Activated CD8-positive, alpha-beta memory T cell treated with anti-CD3 and anti-CD28 coated beads for 4 hours (primary cell): ENCODE data around the gene HSD17B2.

Experiments
- DNase-seq, 2 donors: peaks; one replicate each; pipeline ENCODE4 v3.0.0-alpha.2; 2020; ENCODE audit warnings: low read depth in 2 of 2

Gene HSD17B2

DNA sequence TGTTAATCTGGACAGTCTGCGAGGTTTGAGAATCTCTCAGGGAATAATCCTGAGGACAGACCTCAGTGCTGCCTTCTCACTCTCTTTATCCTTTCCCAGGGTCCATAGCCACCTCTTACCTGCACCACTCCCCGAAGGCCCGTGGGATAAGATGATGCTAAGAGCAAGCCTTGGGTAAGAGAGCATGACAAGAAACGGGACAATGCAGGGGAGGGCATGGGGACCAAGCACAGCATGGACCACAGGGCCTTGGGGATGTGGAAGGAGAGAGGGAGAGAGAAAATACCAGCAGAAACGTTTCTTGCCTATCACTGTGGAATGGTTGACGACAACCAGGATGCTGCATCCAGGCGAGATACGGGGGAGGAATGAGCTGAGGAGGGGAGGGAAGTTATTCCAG lies 15.5 kb upstream of the HSD17B2 start:
- no peak for DNase-seq

DNA sequence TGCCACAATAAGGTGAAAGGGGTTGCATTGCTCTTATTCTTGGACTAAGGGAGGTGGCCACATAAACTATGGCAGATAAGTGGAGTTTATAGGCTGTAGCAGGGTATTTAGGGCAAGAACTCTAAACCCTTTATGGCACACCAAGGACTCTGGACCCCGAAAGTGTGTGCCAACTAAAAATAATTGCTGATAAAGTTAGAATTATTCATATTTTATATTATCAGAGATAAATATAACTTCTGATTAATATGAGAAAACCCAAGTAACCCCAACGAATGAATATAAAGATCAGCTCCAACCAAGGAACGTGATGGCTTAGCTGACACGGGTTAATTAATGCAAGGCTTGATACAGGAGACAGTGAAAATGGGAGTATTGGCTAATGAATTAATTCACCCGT lies 15.0 kb upstream of the HSD17B2 start:
- DNase-seq, result no peak

DNA sequence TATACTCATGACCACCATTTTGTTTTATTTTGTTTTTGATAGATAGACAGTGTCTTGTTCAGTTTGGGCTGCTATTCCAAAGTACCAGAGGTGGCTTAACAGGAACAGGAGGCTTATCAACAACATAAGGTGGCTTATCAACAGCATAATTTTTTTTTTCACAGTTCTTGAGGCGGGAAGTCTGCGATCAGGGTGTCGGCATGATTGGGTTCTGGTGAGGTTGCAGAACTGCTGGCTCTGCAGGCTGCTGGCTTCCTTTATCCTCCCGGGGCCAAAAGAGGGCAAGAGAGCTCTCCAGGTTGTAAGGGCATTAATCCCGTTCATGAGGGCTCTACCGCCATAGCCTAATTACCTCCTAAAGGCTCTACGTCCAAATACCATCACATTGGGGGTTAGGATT lies 11.8 kb upstream of the HSD17B2 start:
- no peak for DNase-seq

DNA sequence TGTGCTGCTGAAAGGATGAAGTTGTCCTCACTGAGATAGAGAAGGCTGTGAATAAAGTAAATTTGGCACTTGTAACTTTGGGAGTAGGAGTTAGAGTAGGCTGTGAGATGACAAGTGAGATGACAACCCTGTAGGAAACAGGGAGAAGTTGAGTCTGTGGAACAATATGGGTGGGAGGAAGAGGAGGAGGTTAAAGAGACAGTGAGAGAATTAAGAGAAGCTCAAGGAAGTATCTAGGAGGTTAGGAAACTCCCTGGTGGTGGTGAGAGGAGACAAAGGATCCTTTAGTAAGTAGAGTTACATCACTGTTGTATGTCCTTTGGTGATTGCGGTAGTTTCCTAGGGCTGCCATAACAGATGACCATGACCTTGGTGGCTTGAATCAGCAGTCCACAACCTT lies 10.7 kb upstream of the HSD17B2 start:
- no peak for DNase-seq

DNA sequence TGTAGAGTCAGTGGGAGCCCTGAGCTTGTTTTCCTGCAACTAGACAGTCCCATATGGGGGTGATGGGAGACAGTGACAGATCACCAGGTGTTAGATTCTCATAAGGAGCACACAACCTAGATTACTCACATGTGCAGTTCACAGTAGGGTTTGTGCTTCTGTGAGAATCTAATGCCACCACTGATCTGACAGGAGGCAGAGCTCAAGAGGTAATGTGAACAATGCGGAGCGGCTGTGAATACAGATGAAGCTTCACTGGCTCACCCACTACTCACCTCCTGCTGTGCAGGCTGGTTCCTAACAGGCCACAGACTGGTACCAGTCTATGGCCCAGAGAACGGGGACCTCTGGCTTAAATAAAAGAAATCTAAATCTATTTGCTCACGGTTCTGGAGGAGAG lies 10.2 kb upstream of the HSD17B2 start:
- no peak for DNase-seq

DNA sequence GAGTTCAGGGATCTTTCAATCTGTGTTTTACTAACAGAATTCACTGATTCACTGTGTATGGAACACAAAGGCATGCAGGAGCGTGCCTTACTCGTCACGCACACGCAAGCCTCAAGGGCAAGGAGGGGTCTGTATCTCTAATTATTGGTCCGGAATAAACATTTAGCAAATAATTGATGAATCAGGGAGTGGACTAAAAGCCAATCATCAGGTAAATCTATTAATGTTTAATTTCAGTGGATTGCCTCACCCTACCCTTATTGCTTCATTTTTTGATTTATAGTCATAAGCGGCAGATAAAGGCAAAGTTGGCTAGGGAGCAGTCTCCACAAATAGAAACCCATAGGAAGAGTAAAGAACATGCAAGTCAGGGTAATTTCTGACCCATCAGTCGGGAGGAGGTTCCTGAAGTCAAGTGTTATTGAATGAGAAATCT lies 7.4 kb upstream of the HSD17B2 start:
- DNase-seq, result no peak

DNA sequence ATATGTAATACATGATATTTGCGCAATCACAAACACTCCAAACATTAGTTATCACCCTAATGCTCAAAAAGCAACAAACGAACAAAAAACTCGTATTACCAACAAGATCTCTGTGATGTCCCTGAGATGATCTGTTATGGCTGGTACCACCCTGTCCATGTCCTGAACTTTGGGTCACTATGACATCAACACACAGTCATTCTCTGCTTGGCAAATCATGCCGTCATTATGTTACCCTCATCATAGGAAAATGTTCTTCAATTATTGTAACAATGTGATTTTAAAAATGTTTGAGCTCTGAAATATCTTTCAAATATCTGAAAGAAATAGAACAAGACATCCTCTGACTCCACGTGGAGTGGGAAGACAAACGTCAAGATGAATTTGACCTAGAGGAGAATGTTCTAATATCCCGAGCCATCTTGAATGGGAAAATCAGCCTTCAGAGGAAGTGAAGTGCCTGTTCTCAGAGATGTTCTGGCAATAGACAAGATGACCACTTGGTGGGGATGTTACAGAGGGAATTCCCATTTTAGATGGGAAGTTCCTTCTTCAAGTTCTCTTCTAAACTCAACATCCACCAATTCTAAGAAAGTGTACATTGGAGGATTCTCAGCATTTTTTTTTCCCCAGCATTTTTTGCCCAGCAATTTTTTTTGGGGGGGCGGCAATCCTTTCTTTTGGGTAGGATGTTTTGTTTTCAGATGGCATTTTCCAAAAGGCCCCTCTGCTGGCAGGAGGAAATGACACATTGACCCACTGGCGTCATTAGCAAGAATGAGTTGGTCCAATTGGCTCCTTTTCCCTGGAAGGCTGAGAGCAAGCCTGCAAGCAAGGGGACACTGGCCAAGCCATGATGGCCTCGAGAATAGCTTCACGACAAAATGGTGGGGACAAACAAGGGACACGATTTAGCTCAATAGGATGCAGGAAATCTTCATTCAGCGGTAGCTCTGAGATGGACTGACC lies 3.7 kb upstream of the HSD17B2 start:
- no peak for DNase-seq

DNA sequence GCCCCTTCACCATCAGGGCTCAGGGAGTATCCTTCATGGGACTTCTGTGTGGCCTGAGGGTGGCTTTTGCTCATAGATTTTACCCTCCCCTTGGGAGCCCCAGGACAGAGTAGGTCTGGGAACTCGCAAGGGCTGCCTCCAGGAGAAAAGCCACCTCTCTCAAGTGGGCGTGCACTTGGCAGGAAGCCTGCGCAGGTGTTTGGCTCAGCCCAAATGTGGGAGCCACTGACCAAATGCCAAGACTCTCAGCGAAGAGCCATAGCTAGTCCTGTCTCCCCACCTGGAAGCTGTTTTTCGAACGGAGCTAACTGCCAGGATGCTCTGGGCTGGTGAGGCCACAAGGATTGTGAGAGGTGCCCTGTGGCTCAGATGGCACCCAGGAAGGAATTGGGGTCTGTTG lies 2.0 kb upstream of the HSD17B2 start:
- DNase-seq, result no peak

DNA sequence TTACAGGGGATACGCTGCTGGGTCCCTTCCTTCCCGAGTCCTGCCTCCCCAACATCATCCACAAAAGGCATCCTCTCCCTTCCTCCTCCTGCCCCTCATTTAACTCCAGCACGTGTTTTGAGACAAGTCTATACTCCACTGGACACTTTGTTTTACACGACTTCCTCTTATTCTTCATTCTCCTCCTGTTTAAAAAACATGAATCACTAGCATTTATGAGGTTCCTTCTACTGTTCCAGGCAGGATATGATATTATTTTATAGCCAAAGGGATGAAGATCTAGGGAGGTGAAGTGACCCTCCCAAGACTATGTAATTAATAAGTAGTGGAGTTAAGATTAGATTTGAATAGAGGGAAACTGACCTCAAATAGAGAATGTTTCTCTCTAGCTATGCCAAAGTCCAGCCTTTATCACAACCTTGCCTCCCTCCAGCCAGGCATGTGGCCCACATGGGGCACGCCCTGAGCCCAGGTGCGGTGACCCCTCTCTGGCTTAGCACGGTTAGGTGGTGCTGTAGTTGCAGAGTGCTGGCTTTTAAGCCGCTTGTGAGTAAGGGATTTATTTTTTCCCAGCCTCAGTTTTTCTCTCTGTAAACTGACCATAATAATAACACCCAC lies 1.3 kb upstream of the HSD17B2 start:
- DNase-seq, result no peak

DNA sequence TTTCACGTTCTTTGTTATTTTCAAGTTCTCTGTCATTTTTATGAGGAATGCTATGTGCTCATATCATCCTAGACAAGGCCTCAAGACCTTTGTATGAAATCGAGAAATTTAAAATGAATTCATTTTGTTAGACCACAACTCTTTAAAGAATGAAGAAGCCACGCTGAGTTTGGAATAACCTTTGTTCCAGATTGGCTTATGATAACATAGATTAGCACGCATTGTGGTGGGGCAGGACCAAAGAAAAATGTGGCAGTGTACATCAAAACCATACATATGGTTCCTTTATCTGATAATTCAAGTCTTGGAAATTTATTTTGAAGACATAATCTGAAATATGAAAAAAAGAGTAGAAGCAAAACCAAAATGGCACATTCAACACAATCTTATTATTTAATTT lies 2.2 kb downstream of the HSD17B2 start:
- no peak for DNase-seq

DNA sequence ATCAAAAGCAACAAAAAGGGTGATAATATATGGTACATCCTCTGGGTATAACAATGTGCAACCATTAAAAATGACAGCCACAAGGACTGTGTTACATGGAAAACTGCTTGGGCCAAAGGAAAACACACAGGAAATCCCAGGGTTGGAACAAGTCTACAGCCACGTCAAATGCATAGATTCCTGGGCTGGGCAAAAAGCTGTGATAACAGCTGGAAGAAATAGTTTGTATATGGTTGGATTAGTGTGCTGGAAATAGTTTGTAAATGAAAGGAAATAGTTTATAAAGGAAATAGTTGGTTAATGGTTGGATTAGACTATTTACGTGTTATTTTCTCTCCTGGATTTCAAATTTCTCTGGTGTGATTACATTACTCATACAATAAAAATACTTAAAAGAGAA lies 2.6 kb downstream of the HSD17B2 start:
- DNase-seq, result no peak

DNA sequence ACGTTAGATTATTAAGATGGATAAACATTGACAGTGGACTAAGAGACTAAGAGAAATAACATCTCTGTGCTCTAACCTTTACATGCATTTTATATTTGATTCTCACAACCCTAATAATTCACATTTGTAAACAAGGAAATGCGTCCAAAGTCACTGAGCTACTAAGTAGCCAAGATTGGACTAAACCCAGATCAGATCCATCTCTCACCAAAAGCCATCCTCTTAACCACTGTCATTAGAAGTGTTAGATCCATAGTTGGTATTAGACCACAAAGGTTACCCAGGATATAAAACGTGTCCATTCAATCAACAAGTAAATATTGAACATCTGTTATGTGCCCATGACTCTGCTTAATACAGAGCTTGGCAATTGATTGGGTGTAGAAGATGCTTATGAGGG lies 5.2 kb downstream of the HSD17B2 start:
- no peak for DNase-seq

DNA sequence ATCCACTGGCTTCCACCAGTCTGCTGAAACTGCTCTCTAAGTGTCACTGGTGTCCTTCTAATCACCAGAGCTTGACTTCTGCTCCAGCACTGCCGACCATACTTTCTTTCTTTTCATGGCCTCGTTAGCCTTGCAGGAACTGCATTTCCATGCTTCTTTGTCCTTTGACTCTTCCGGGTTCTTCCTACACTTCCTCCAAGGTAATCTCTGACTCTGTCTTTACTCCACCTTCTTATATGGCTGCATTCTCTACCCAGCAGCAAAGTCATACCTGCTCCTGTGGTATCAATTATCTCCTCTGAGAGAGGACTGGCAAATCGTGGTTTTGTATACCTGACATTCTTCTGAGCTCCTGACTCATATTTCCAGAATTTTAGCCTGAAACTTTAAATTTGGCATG lies 6.5 kb downstream of the HSD17B2 start:
- DNase-seq, result no peak

DNA sequence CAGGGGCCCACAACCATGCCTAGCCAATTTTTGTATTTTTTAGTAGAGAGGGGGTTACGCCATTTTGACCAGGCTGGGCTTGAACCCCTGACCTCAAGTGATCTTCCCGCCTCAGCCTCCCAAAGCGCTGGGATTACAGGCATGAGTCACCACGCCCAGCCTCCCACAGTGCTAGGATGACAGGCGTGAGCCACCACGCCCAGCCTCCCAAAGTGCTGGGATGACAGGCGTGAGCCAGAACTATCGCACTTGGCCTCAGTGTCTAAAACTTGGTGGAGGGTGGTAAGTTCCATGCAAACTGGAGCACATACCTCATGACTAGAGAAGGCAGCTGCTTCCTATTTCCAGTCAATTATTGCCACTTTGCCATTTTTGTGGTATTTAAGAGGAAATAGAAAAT lies 7.1 kb downstream of the HSD17B2 start:
- no peak for DNase-seq

DNA sequence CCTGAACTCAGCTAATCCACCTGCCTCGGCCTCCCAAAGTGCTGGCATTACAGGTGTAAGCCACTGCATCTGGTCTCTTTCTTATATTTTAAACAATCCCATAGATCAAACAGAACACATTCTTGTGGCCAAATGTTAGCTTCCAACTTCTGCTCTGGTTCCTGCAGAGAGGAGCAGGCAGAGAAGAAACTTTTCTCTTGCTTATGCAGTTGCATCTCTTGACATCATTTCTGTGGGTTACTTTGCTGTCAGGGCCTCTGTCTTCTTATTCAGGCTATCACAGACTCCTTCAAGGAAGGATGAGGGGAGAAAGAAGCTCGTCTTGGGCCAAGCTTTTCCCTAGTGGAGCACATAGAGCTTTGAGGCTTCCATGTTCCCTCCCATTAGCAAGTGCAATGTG lies 7.8 kb downstream of the HSD17B2 start:
- no peak for DNase-seq

DNA sequence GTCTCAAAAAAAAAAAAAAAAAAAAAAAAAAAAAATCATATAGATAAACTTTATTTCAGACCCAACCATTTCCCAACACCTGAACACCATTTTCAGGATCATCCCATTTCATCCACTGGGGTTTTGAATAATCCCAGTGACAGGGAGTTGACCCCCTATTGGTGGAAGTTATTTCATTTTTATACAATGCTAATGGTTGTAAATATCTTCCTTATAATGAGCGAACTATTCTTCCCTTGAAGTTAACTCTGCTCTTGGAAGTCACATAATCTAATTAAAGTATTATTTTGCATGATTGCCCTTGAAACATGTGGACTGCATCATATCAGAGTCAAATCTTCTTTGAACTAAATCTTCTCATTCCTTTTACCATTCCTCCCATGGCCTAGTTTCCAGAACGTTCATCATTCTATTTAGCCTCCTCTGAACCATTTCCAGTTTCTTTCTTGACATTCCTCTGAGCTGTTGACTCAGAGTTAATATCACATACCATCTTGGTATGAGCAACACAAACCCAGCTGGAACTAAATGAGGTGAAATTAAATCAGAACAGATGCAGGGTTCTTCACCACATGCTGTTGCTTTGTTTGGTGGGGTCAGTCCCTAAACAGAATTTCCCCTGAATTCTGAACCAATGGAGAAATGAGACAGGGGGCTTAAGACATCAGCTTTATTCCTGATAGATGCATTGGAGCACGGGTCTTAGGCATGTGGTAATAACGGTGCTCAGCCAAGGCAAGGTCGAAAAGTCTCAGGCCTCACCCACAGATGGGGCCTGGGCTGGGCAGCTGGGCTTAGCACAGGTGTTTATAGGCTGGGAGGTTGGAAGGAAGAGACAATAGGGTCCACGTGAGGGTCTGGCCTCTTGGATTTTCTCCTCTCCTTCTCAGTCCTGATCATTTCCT lies 8.9 kb downstream of the HSD17B2 start:
- DNase-seq, result no peak

DNA sequence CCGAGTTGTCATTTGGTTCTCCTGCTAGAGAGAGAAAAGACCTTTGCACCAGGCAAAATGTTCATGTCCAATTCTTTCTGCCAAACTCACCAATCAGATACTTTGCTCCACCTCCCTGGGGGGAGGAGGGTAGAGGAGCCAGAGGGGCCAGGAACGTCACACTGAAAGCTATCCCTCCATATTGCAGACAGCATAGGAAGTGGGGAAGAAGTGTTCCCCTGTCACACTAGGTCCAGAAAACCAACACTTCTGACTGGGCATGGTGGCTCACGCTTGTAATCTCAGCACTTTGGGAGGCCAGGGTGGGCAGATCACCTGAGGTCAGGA lies 9.5 kb downstream of the HSD17B2 start:
- no peak for DNase-seq

DNA sequence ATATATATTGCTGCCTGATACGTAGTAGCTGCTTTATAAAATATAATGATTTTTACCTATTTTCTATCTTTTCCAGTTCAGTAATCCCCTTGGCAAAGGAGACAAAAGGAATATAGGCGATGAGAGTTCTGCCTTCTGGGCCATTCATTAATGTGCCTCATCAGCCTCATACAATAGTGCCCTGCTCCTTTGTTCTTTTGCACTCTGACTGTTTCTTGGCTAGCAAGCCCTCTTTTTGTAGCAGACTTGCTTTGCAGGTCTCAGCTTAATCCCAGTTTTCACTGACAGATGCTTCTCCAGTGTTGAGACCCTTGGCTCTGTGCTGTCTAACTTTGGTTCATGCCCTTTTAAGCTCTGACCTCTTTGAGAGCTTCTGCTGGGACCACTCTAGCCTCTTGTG lies 10.4 kb downstream of the HSD17B2 start:
- no peak for DNase-seq

DNA sequence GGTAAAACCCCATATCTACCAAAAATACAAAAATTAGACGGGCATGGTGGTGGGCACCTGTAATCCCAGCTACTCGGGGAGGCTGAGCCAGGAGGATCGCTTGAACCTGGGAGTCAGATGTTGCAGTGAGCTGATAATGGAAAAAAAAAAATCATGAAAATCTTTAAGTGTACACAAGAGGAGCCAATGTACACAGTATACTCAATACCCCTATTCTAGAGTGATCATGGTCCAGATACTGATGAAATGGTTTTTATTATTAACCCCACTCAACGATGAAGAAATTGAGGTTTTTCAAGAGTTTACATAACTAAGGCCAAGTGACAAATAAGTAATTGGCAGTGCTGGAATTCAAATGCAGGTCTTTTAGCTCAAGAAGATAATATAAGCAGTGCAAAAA lies 11.5 kb downstream of the HSD17B2 start:
- no peak for DNase-seq

DNA sequence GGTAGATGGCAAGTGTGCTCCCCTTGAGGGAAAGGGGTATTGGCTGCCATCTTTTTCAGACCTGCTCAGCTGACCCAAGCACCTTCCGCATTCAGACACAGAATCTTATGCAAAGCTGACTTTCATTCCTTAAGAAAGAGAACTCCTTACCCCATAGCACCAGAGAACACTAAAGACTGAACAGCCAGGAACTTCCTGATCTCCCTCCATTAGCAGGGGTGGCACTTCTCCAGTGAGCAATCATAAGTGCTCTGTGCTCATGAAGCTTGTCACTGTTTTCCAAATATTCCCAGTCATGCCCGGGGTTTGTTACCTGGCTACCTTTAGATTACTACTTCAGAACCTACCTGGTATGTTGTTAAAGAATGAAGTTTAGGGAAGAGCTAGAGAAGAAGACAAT lies 11.9 kb downstream of the HSD17B2 start:
- DNase-seq, result no peak

DNA sequence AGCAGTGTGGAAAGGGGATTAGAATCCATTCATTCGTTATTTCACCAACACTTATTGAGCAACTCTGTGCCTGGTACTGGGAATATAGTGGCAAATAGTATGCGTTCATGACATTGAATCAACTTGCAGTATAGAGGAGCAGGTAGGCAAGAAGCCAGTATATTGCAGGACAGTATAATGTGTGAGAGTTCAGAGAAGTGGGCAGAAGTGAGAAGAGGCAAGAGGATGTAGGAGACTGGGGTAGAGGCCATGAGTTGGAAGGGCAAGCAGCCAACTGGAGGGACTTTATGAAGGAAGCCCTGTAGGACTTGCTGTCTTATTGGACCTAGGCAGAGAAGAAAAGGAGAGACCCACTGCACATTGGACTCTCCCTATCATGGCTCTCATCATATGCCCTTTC lies 12.3 kb downstream of the HSD17B2 start:
- DNase-seq, result no peak

DNA sequence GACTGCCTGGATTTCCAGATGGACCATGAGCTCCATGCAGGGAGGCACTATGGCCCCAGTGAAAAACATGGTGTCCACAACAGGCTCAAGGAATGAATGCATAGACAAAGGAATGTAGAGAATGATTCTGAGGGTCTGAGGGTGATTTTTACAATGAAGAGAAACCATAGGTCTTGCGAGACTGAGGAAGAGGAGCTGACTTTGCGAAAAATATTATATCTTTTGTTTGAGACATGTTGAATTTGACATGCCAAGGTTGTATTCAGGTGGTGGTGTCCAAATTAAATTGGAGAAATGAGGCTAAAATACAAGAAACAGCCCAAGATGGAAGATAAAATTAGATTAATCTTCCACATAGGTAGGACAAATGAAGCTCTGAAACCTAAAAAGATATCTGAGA lies 12.7 kb downstream of the HSD17B2 start:
- no peak for DNase-seq

DNA sequence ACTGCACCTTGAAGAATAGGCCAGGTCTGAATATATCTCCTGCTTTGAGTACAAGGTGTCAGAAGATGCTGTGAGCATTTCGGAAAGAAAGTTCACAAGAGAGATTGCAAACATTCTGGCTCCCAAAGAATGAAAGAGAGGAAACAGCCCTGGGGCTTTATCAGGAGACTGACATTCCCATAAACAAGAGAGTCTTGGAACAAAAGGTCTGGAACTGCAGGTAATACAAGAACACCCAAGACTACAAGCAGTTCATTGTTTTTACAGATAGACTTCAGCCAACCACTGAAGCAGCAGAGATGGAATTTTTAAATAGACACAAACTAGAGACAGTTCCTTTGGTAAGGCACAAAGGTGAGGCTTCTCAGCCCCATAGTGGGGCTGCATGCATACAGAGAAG lies 14.4 kb downstream of the HSD17B2 start:
- no peak for DNase-seq
